Thoracic aorta (tissue), 2 donors: ENCODE data around the gene PAOX. TPM values are rescaled to one million over a fixed set of nuclear protein-coding genes. Genes with fewer than 3 reads are reported as not detected.
A peak's percentile ranks its signal among the peaks of the same experiment; 100 is the strongest.

Experiments used
- ATAC-seq: fragments of 150-250 bp; one replicate; pipeline ENCODE4 v1.8.0; 2017; ENCODE audit warnings: low read depth; ENCODE audit not compliant: insufficient number of reproducible peaks, low FRiP score
- DNase-seq: peaks from one replicate; pipeline ENCODE4 v3.0.0-alpha.2; 2020; ENCODE audit warnings: low spot score
- H3K27ac ChIP-seq, 2 donors: fragments of 200-600 bp; sonication (generic); 1 replicate in 1 of 2; 2 replicates in 1 of 2; pipeline ENCODE4 v1.5.1; 2016; ENCODE audit warnings: mild to moderate bottlenecking in 2 of 2, moderate library complexity in 2 of 2
- H3K27me3 ChIP-seq: fragments of 200-600 bp; sonication (generic); replicated peaks from 2 replicates; pipeline ENCODE4 v1.6.0; 2016; ENCODE audit warnings: mild to moderate bottlenecking; ENCODE audit not compliant: insufficient read depth
- H3K36me3 ChIP-seq: fragments of 200-600 bp; sonication (generic); one replicate; pipeline ENCODE4 v1.5.1; 2016
- H3K4me1 ChIP-seq, 2 donors: fragments of 200-600 bp; sonication (generic); 1 replicate in 1 of 2; 2 replicates in 1 of 2; pipeline versions ENCODE4 v1.5.1 to v1.6.0; 2016; ENCODE audit warnings: low read depth in 2 of 2, mild to moderate bottlenecking in 1 of 2; ENCODE audit not compliant: control insufficient read depth in 1 of 2
- H3K4me3 ChIP-seq: fragments of 200-600 bp; sonication (generic); 2 replicates; pipeline ENCODE4 v1.5.1; 2016; ENCODE audit warnings: mild to moderate bottlenecking
- H3K9me3 ChIP-seq: fragments of 200-600 bp; sonication (generic); 2 replicates; pipeline ENCODE4 v1.5.1; 2016
- total RNA-seq, 2 donors: library from RNA; depleted of rRNA; stranded (reverse); fragments of >200 nt; gene quantifications; one replicate each; pipeline versions ENCODE4 v1.1.0 to v1.2.3, GENCODE V29; 2016
- TF ChIP-seq, protein P1 (sequence below): fragments of 200-600 bp; sonication (generic); IDR thresholded peaks from one replicate; pipeline ENCODE4 v1.5.1; 2019; ENCODE audit warnings: antibody characterized with exemption

PAOX gene
- total RNA-seq, 2 donors from 2014 or later = 7.0 to 9.1 TPM

DNA sequence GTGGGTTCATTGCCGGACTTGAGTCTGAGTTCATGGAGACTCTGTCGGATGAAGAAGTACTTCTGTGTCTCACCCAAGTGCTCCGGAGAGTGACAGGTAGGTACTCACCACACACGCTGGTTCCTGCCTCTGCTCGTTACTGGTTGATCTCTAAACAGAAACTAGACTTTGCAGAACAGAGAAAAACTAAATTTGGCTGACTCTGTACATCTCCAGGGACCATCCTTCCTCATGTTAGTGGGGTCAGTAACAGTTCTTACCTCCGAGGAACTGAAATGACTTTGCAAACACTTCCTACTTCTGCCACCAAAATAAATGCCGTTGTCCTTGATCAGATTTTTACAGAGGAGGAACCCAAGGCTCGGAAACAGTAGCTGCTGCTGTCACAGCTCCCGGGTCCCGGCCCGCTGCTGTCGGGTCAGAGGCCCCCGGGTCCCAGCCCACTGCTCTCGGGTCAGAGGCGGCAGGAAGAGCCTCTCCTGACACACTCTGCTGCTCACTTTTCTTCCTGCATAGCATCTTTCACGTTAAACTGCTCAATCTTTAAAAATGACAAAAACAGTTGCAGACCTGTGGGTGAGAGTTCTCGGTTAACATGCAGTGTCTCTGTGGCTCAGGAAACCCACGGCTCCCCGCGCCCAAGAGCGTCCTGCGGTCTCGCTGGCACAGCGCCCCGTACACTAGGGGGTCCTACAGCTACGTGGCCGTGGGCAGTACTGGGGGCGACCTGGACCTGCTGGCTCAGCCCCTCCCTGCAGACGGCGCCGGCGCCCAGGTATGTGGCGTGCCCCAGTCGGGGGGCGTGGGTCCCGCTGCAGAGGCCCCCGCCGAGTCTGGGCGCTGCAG is 10.1 kb downstream of the PAOX start:
- H3K4me3 ChIP-seq = peak overlapping the region; percentile 50
- H3K4me1 ChIP-seq = peaks cover 4% of the 10 kb centered on the region in 2 donors
- H3K36me3 ChIP-seq = peaks cover 3% of the 10 kb centered on the region
- TF ChIP-seq, protein P1, sequence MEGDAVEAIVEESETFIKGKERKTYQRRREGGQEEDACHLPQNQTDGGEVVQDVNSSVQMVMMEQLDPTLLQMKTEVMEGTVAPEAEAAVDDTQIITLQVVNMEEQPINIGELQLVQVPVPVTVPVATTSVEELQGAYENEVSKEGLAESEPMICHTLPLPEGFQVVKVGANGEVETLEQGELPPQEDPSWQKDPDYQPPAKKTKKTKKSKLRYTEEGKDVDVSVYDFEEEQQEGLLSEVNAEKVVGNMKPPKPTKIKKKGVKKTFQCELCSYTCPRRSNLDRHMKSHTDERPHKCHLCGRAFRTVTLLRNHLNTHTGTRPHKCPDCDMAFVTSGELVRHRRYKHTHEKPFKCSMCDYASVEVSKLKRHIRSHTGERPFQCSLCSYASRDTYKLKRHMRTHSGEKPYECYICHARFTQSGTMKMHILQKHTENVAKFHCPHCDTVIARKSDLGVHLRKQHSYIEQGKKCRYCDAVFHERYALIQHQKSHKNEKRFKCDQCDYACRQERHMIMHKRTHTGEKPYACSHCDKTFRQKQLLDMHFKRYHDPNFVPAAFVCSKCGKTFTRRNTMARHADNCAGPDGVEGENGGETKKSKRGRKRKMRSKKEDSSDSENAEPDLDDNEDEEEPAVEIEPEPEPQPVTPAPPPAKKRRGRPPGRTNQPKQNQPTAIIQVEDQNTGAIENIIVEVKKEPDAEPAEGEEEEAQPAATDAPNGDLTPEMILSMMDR = no peak
- DNase-seq (no peak), ATAC-seq (no peak)
- no peak overlapping the region for H3K27ac ChIP-seq
- H3K27me3 ChIP-seq = no peaks in the 10 kb centered on the region
- H3K9me3 ChIP-seq = no peaks in the 10 kb centered on the region

DNA sequence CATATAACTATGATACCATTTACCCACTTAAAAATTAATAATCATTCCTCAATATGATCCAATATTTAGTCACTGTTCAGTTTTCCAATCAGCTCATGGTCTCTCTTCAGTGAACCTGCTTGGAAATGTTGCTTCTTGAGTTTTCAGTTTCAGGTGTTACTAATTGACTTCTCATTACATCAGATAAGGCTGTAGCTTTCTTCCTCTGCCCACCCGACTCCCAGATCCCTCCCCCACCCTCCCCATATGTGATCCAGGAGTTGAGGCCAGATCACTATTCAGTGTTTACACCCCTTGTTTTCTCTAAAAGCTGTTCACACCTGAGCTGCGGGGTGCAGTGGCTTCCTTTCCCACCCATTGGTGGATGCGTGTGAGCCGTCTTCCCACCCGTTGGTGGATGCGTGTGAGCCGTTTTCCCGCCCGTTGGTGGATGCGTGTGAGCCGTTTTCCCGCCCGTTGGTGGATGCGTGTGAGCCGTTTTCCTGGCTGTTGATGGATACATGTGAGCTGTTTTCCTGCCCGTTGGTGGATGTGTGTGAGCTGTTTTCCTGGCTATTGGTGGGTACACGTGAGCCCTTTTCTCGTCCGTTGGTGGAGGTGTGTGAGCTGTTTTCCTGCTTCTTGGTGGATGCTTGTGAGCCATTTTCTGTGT is 11.7 kb downstream of the PAOX start:
- H3K27ac ChIP-seq = no peak overlapping the region
- TF ChIP-seq, protein P1 = no peak
- ATAC-seq = no peak

DNA sequence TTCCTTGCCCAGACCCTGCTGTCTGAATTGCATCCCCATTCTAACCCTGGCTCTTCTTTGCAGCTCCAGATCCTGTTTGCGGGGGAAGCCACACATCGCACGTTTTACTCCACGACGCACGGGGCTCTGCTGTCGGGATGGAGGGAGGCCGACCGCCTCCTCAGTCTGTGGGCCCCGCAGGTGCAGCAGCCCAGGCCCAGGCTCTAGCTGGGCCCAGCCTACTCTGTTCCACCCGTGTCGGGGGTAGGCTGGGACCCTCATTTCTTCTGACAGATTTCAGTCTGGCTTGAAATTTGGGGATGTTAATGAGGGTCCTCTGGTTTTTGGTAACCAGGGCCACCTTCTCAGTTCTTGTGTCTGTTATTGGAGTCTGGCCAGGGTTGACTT is 12.2 kb downstream of the PAOX start:
- no peak overlapping the region for H3K27ac ChIP-seq
- no peak overlapping the region for H3K4me3 ChIP-seq
- no peaks in the 10 kb centered on the region for H3K27me3 ChIP-seq
- no peak for DNase-seq
- TF ChIP-seq, protein P1 = no peak
- no peaks in the 10 kb centered on the region for H3K9me3 ChIP-seq
- peaks cover 10 to 15% of the 10 kb centered on the region in 2 donors for H3K4me1 ChIP-seq
- no peak for ATAC-seq
- peaks cover 3% of the 10 kb centered on the region for H3K36me3 ChIP-seq

More for the DNA sequence above, 11.7 kb downstream of the PAOX start:
- Histone ChIP-seq H3K9me3 (no peaks in the 10 kb centered on the region), H3K27me3 (no peaks in the 10 kb centered on the region), H3K4me3 (no peak overlapping the region), H3K36me3 (peaks cover 3% of the 10 kb centered on the region), H3K4me1 (peaks cover 10 to 15% of the 10 kb centered on the region in 2 donors)
- DNase-seq = no peak

DNA sequence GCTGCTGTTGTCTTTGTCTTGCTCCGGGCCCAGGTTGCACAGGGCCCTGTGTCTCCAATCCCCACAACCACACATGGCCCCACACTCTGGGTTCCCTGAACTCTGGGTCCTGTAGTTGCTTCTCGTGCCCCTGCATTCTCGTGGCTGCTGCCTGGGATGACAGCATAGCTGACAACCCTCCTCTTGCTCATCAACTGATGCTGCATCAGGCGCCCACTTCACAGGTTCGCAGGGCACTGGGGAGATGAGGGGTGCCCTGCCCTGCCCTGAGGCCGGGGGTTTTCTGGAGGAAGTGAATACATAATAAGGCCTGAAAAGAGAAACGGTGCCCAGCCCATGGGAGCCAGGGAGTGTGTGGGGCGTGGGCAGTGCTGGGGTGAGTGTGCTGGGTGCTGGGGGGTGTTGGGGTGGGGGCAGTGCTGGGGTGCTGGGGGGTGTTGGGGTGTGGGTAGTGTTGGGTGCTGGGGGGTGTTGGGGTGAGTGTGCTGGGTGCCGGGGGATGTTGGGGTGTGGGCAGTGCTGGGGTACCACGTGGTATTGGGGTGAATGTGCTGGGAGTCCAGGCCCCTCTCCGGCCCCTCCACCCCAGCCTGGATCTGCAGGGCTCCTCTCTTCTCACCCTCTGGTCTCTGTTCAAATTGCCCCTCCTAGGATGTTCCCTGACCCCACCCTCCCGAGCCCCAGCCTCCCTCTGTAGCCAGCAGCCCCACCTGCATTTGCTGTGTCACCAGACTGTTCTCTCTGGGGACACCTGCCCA is 12.9 kb downstream of the PAOX start:
- no peak for ATAC-seq
- no peak for DNase-seq
- TF ChIP-seq, protein P1 = no peak
- H3K36me3 ChIP-seq = peaks cover 3% of the 10 kb centered on the region
- H3K27me3 ChIP-seq = no peaks in the 10 kb centered on the region
- H3K4me1 ChIP-seq = peaks cover 10 to 15% of the 10 kb centered on the region in 2 donors
- H3K9me3 ChIP-seq = no peaks in the 10 kb centered on the region
- H3K4me3 ChIP-seq = no peak overlapping the region
- no peak overlapping the region for H3K27ac ChIP-seq
